Endothelial cell of hepatic sinusoid (primary cell): ENCODE measurements around the gene ADCY7.
"Not testable (repeated sequence)": the region's sequence is repeated elsewhere in the genome, so short reads cannot be mapped to it uniquely, and the experiment has no call there.

ENCODE experiments used
- in situ Hi-C: cut with HindIII; loops from 2 replicates; pipeline ENCODE4 v1.10.0; 2017; ENCODE audit warnings: low sequenced_read_pairs

The ADCY7 gene

GRCh38 chr16:50326835-50327465 lies 60.6 kb downstream of the ADCY7 start:
- in situ Hi-C loops, result no loop called here

GRCh38 chr16:50329446-50330189 lies 63.3 kb downstream of the ADCY7 start:
- in situ Hi-C loops, result no loop called here

GRCh38 chr16:50331570-50331969 lies 65.2 kb downstream of the ADCY7 start:
- in situ Hi-C loops, result no loop called here

- in situ Hi-C loops, result no loop called here
These were observed 66.2 kb downstream of the ADCY7 start for GRCh38 chr16:50332599-50332998.

- in situ Hi-C loops, result no loop called here
These were observed 68.0 kb downstream of the ADCY7 start for GRCh38 chr16:50334106-50334975.

GRCh38 chr16:50335196-50335958 lies 69.0 kb downstream of the ADCY7 start:
- in situ Hi-C loops, result loop anchor here (5.0 kb wide), 1 partner anchor 73 kb away; no protein-coding TSS in a partner anchor

- in situ Hi-C loops, result loop anchor here (5.0 kb wide), 1 partner anchor 75 kb away; no protein-coding TSS in a partner anchor
These were observed 70.5 kb downstream of the ADCY7 start for GRCh38 chr16:50336884-50337283.

GRCh38 chr16:50338371-50339231 lies 72.2 kb downstream of the ADCY7 start:
- in situ Hi-C loops, result loop anchor here (5.0 kb wide), 1 partner anchor 76 kb away; no protein-coding TSS in a partner anchor

- in situ Hi-C loops, result no loop called here
These were observed 74.2 kb downstream of the ADCY7 start for GRCh38 chr16:50340578-50340977.

- in situ Hi-C loops, result not testable (repeated sequence)
These were observed 77.2 kb downstream of the ADCY7 start for GRCh38 chr16:50343566-50343965.

- in situ Hi-C loops, result not testable (repeated sequence)
These were observed 78.9 kb downstream of the ADCY7 start for GRCh38 chr16:50345210-50345609.

GRCh38 chr16:50351116-50351515 lies 84.8 kb downstream of the ADCY7 start:
- in situ Hi-C loops, result no loop called here

- in situ Hi-C loops, result no loop called here
These were observed 85.6 kb downstream of the ADCY7 start for GRCh38 chr16:50351952-50352351.

- in situ Hi-C loops, result no loop called here
These were observed 87.7 kb downstream of the ADCY7 start for GRCh38 chr16:50354082-50354481.

- in situ Hi-C loops, result loop anchor here (5.0 kb wide), 2 partner anchors 88 to 143 kb away; partner anchors contain the start of gene ADCY7
These were observed 88.5 kb downstream of the ADCY7 start for GRCh38 chr16:50354629-50355456.

GRCh38 chr16:50359626-50360025 lies 93.3 kb downstream of the ADCY7 start:
- in situ Hi-C loops, result loop anchor here (5.0 kb wide), 2 partner anchors 92 to 147 kb away; partner anchors contain the start of gene ADCY7

GRCh38 chr16:50360033-50360778 lies 93.9 kb downstream of the ADCY7 start:
- in situ Hi-C loops, result no loop called here

GRCh38 chr16:50360779-50361178 lies 94.4 kb downstream of the ADCY7 start:
- in situ Hi-C loops, result no loop called here
